Thyroid gland (tissue), 4 donors: Measurements from ENCODE around the gene ABCC3. TPM values are rescaled to one million over a fixed set of nuclear protein-coding genes. Genes with fewer than 3 reads are reported as not detected.

Source experiments
- DNase-seq, 2 donors: peaks; one replicate each; pipeline ENCODE4 v3.0.0-alpha.2; 2019
- H3K27ac ChIP-seq, 3 donors: fragments of 200-600 bp; sonication (generic); 1 replicate in 2 of 3; 2 replicates in 1 of 3; pipeline ENCODE4 v1.5.1; 2016 to 2019; ENCODE audit warnings: mild to moderate bottlenecking in 1 of 3, moderate library complexity in 1 of 3
- H3K27me3 ChIP-seq: fragments of 200-600 bp; sonication (generic); one replicate; pipeline ENCODE4 v1.5.1; 2019
- H3K36me3 ChIP-seq, 2 donors: fragments of 200-600 bp; sonication (generic); one replicate each; pipeline ENCODE4 v1.5.1; 2016 to 2019
- H3K4me1 ChIP-seq, 2 donors: fragments of 200-600 bp; sonication (generic); one replicate each; pipeline ENCODE4 v1.5.1; 2017 to 2019
- H3K4me3 ChIP-seq, 3 donors: fragments of 200-600 bp; sonication (generic); replicated peaks in 1 of 3; 1 replicate in 2 of 3; 2 replicates in 1 of 3; pipeline ENCODE4 v1.5.1; 2016; ENCODE audit warnings: mild to moderate bottlenecking in 1 of 3
- H3K9me3 ChIP-seq: fragments of 200-600 bp; sonication (generic); one replicate; pipeline ENCODE4 v1.5.1; 2017
- POLR2A ChIP-seq, 2 donors: fragments of 450-650 bp; IDR thresholded peaks; one replicate each; pipeline ENCODE4 v1.6.1; 2017; ENCODE audit warnings: antibody characterized with exemption in 2 of 2, mild to moderate bottlenecking in 2 of 2, moderate library complexity in 1 of 2
- WGBS, 2 donors: methylation state at CpG; one replicate each; pipeline ENCODE4 v1.1.5; 2017; 5-methylcytosine and 5-hydroxymethylcytosine counted together
- intact Hi-C: fragments of 100-400 bp; cut with DNase I; formaldehyde crosslinking; loops from one replicate; pipeline ENCODE4 v1.15.1; 2023
- small RNA-seq: library from RNA; depleted of rRNA; stranded (forward); fragments of <200 nt; gene quantifications from one replicate; pipeline ENCODE3, GENCODE V24; 2016
- total RNA-seq, 4 donors: library from RNA; depleted of rRNA; stranded (reverse); fragments of >200 nt; gene quantifications; one replicate each; pipeline ENCODE4 v1.2.3, GENCODE V29; 2016
- TF ChIP-seq, protein P1 (sequence below), 6 experiments: fragments of 200-600 bp in 3 of 6; fragments of 450-650 bp in 3 of 6; sonication (generic) in 3 of 6; IDR thresholded peaks; one replicate each; pipeline ENCODE4 v1.5.1; 2016 to 2019; ENCODE audit warnings: antibody characterized with exemption in 6 of 6, mild to moderate bottlenecking in 2 of 6, inconsistent platforms in 1 of 6, moderate library complexity in 1 of 6

The ABCC3 gene
- total RNA-seq, 4 donors from 2014 or later = 51.0 to 189 (median 131) TPM

DNA sequence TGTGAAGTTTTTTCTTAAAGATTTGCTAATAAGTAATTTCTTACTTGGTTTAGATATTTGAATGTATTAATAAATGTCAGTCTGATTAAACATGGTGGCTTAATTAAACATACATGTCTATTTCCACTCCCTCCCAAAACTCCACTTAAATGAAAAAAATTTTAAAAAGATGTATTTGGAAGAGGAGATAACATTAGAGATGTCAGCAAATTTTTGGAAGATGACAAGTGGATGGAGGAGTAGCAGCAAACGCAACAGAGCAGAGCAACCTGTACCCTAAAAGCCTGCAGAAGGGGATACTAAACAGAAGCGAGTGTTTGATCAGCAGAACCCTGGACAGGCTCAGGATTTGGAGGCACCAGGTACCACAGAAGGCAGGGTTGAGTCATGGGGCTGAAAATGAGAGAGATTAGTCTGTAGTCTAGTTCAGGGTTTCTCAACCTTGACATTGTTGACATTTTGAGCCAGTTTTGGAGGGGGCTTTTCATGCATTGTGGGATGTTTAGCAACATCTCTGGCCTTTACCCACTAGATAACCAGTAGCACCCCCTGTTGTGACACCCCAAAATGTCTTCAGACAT lies 102.5 kb downstream of the ABCC3 start:
- Histone ChIP-seq H3K4me1 (peaks cover 0 to 13% of the 10 kb centered on the region in 2 donors), H3K36me3 (peaks cover 19 to 22% of the 10 kb centered on the region in 2 donors), H3K4me3 (no peak overlapping the region), H3K27me3 (no peaks in the 10 kb centered on the region), H3K9me3 (no peaks in the 10 kb centered on the region), H3K27ac (no peak overlapping the region)
- no peak for DNase-seq
- 88% methylated on average over 2 of the region's 2 CpGs for WGBS, 2 donors
- intact Hi-C loops = no loop called here
- no peak for TF ChIP-seq POLR2A (IDR thresholded peaks at IDR 0.05)
- TF ChIP-seq, protein P1, sequence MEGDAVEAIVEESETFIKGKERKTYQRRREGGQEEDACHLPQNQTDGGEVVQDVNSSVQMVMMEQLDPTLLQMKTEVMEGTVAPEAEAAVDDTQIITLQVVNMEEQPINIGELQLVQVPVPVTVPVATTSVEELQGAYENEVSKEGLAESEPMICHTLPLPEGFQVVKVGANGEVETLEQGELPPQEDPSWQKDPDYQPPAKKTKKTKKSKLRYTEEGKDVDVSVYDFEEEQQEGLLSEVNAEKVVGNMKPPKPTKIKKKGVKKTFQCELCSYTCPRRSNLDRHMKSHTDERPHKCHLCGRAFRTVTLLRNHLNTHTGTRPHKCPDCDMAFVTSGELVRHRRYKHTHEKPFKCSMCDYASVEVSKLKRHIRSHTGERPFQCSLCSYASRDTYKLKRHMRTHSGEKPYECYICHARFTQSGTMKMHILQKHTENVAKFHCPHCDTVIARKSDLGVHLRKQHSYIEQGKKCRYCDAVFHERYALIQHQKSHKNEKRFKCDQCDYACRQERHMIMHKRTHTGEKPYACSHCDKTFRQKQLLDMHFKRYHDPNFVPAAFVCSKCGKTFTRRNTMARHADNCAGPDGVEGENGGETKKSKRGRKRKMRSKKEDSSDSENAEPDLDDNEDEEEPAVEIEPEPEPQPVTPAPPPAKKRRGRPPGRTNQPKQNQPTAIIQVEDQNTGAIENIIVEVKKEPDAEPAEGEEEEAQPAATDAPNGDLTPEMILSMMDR (IDR thresholded peaks at IDR 0.05) = no peak

DNA sequence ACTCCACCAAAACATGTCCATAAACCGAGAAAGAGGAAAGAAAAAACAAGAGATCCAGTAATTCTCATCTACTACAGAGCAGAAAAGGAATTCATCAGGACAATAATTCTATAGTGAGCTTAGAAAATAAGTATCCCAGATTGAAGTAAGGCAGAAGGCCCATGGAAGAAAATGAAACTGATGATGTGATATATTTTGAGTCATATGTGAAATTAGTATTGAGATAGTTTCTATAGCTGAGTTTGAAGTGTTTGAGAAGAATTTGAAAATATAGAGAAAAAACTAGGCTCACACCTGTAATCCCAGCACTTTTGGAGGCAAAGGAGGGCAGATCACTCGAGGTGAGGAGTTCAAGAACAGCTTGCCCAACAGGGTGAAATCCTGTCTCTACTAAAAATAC lies 104.4 kb downstream of the ABCC3 start:
- Histone ChIP-seq H3K4me3 (no peak overlapping the region), H3K36me3 (peaks cover 38 to 40% of the 10 kb centered on the region in 2 donors), H3K4me1 (peaks cover 0 to 12% of the 10 kb centered on the region in 2 donors), H3K9me3 (no peaks in the 10 kb centered on the region), H3K27me3 (no peaks in the 10 kb centered on the region), H3K27ac (no peak overlapping the region)
- TF ChIP-seq, protein P1 (IDR thresholded peaks at IDR 0.05) = no peak
- TF ChIP-seq POLR2A (IDR thresholded peaks at IDR 0.05) = no peak
- 72 to 77% methylated on average over 2 of the region's 2 CpGs for WGBS, 2 donors
- intact Hi-C loops = no loop called here
- no peak for DNase-seq

Small RNA genes lying within 50 kb of the gene (small RNA-seq; reads per million reads assigned to genes)
- gene RF00019 = not detected

Other genes with a start within 250 kb of the ABCC3 start
- gene LRRC59, start 237.4 kb upstream of the ABCC3 start, total RNA-seq = 10 to 100 TPM; 57.4 to 91.0 (median 77.5) TPM
- gene ACSF2, start 208.7 kb upstream of the ABCC3 start, total RNA-seq = 100 to 1,000 TPM in 3 of 4 donors, 10 to 100 TPM in 1; 97.3 to 193 (median 143) TPM
- gene CHAD, start 166.0 kb upstream of the ABCC3 start, total RNA-seq = under 1 TPM in 1 of 4 donors, not detected in 3; 0.67 TPM
- gene RSAD1, start 156.0 kb upstream of the ABCC3 start, total RNA-seq = 10 to 100 TPM; 30.2 to 50.1 (median 34.7) TPM
- gene MYCBPAP, start 126.4 kb upstream of the ABCC3 start, total RNA-seq = 1 to 10 TPM in 3 of 4 donors, under 1 TPM in 1; 0.78 to 3.2 (median 1.6) TPM
- 10 to 100 TPM in 1 of 4 donors, 1 to 10 TPM in 1, under 1 TPM in 1, not detected in 1; 0.63 to 31.6 (median 3.5) TPM for gene EPN3, start 102.1 kb upstream of the ABCC3 start, total RNA-seq
- 100 to 1,000 TPM in 3 of 4 donors, 10 to 100 TPM in 1; 94.9 to 177 (median 125) TPM for gene SPATA20, start 87.7 kb upstream of the ABCC3 start, total RNA-seq
- gene CACNA1G, start 74.2 kb upstream of the ABCC3 start, total RNA-seq = 1 to 10 TPM in 1 of 4 donors, under 1 TPM in 3; 0.13 to 3.3 (median 0.52) TPM
- gene ANKRD40, start 73.0 kb downstream of the ABCC3 start, total RNA-seq = 10 to 100 TPM; 29.4 to 40.2 (median 35.1) TPM
- 100 to 1,000 TPM in 2 of 4 donors, 10 to 100 TPM in 2; 75.2 to 199 (median 140) TPM for gene LUC7L3, start 84.7 kb downstream of the ABCC3 start, total RNA-seq
- not detected for gene ANKRD40CL, start 132.6 kb downstream of the ABCC3 start, total RNA-seq
- gene WFIKKN2, start 200.7 kb downstream of the ABCC3 start, total RNA-seq = under 1 TPM in 1 of 4 donors, not detected in 3; 0.11 TPM
- 10 to 100 TPM; 28.1 to 46.4 (median 31.1) TPM for gene TOB1, start 231.5 kb downstream of the ABCC3 start, total RNA-seq